ENCODE results near the gene NR1D2.

The NR1D2 gene

GRCh38 chr3:23928524-23928923 is 16.6 kb upstream of the NR1D2 start:
- POLR2A ChIA-PET = interaction anchor here (2.5 kb wide), 1 partner anchor 11 kb away, joined by 18 read pairs; the partner anchor contains the start of genes NKIRAS1 and RPL15
- CTCF ChIA-PET = interaction anchor here (1.3 kb wide), 1 partner anchor 40 kb away, joined by 3 read pairs; no protein-coding TSS in a partner anchor
- TF ChIP-seq NFRKB (IDR thresholded peaks at IDR 0.05) = no peak
- no peak for TF ChIP-seq SUZ12 (IDR thresholded peaks at IDR 0.05)
- 0 out of 2 replicates have a peak, but pooled peaks have one; percentile 20 for TF ChIP-seq ZNF384 (IDR thresholded peaks at IDR 0.05)
- TF ChIP-seq TARDBP (IDR thresholded peaks at IDR 0.05) = no peak
- TF ChIP-seq SP1 (IDR thresholded peaks at IDR 0.05) = no peak
- DNase-seq (ENCODE audit: extremely low spot score) = no peak

- CTCF ChIA-PET = no interaction called here
- DNase-seq (ENCODE audit: extremely low spot score) = no peak
- POLR2A ChIA-PET = interaction anchor here (6.3 kb wide), 1 partner anchor 14 kb away, joined by 34 read pairs; the partner anchor contains the start of genes NKIRAS1 and RPL15
- no peak for TF ChIP-seq PKNOX1 (IDR thresholded peaks at IDR 0.05)
- no peak for TF ChIP-seq BHLHE40 (IDR thresholded peaks at IDR 0.05; ENCODE audit: borderline replicate concordance)
- no peak for TF ChIP-seq HDGF (IDR thresholded peaks at IDR 0.05; ENCODE audit: borderline replicate concordance)
- no peak for TF ChIP-seq SP1 (IDR thresholded peaks at IDR 0.05)
- no peak for TF ChIP-seq FOXM1 (IDR thresholded peaks at IDR 0.05; ENCODE audit: borderline replicate concordance)
Observed at GRCh38 chr3:23931597-23931996, 13.5 kb upstream of the NR1D2 start.

GRCh38 chr3:23932571-23932970 is 12.5 kb upstream of the NR1D2 start:
- ChIA-PET CTCF (no interaction called here), POLR2A (interaction anchor here (6.3 kb wide), 1 partner anchor 15 kb away, joined by 34 read pairs; the partner anchor contains the start of genes NKIRAS1 and RPL15)
- no peak for TF ChIP-seq LEF1 (IDR thresholded peaks at IDR 0.05; ENCODE audit: borderline replicate concordance)
- no peak for TF ChIP-seq TARDBP (IDR thresholded peaks at IDR 0.05)
- TF ChIP-seq PKNOX1 (IDR thresholded peaks at IDR 0.05) = no peak
- TF ChIP-seq CTBP1 (IDR thresholded peaks at IDR 0.05; ENCODE audit: borderline replicate concordance) = no peak
- TF ChIP-seq ZNF384 (IDR thresholded peaks at IDR 0.05) = no peak
- no peak for TF ChIP-seq FOXM1 (IDR thresholded peaks at IDR 0.05; ENCODE audit: borderline replicate concordance)
- TF ChIP-seq HDGF (IDR thresholded peaks at IDR 0.05; ENCODE audit: borderline replicate concordance) = no peak
- TF ChIP-seq SP1 (IDR thresholded peaks at IDR 0.05) = no peak
- no peak for TF ChIP-seq L3MBTL2 (conservative IDR thresholded peaks at IDR 0.05)
- no peak for TF ChIP-seq ARNT (IDR thresholded peaks at IDR 0.05)
- TF ChIP-seq FOXA1 (IDR thresholded peaks at IDR 0.05) = no peak
- TF ChIP-seq FOXK2 (IDR thresholded peaks at IDR 0.05) = no peak
- TF ChIP-seq SUZ12 (IDR thresholded peaks at IDR 0.05) = no peak
- DNase-seq (ENCODE audit: extremely low spot score) = no peak

GRCh38 chr3:23934253-23934652 is 10.8 kb upstream of the NR1D2 start:
- TF ChIP-seq SP1 (IDR thresholded peaks at IDR 0.05) (no peak), ELF4 (IDR thresholded peaks at IDR 0.05) (no peak), PKNOX1 (IDR thresholded peaks at IDR 0.05) (no peak)
- ChIA-PET POLR2A (interaction anchor here (6.3 kb wide), 1 partner anchor 17 kb away, joined by 34 read pairs; the partner anchor contains the start of genes NKIRAS1 and RPL15), CTCF (no interaction called here)
- DNase-seq (ENCODE audit: extremely low spot score) = no peak

GRCh38 chr3:23937296-23937695 is 7.8 kb upstream of the NR1D2 start:
- TF ChIP-seq ELF4 (IDR thresholded peaks at IDR 0.05) = no peak
- TF ChIP-seq FOXA1 (IDR thresholded peaks at IDR 0.05) = no peak
- TF ChIP-seq BHLHE40 (IDR thresholded peaks at IDR 0.05; ENCODE audit: borderline replicate concordance) = no peak
- no peak for TF ChIP-seq FOXK2 (IDR thresholded peaks at IDR 0.05)
- ChIA-PET CTCF (no interaction called here), POLR2A (interaction anchor here (2.0 to 2.1 kb wide), 2 partner anchors 20 to 21 kb away, joined by 12 to 13 read pairs; partner anchors contain the start of genes NKIRAS1 and RPL15)
- DNase-seq (ENCODE audit: extremely low spot score) = no peak

- no peak for DNase-seq (ENCODE audit: extremely low spot score)
- ChIA-PET POLR2A (interaction anchor here (2.0 kb wide), 1 partner anchor 22 kb away, joined by 13 read pairs; the partner anchor contains the start of genes NKIRAS1 and RPL15), CTCF (no interaction called here)
- TF ChIP-seq SP1 (IDR thresholded peaks at IDR 0.05) = no peak
- TF ChIP-seq L3MBTL2 (conservative IDR thresholded peaks at IDR 0.05) = no peak
- TF ChIP-seq TARDBP (IDR thresholded peaks at IDR 0.05) = no peak
- no peak for TF ChIP-seq SUZ12 (IDR thresholded peaks at IDR 0.05)
- no peak for TF ChIP-seq LEF1 (IDR thresholded peaks at IDR 0.05; ENCODE audit: borderline replicate concordance)
- TF ChIP-seq FOXM1 (IDR thresholded peaks at IDR 0.05; ENCODE audit: borderline replicate concordance) = no peak
- no peak for TF ChIP-seq PKNOX1 (IDR thresholded peaks at IDR 0.05)
- no peak for TF ChIP-seq ELF4 (IDR thresholded peaks at IDR 0.05)
Observed at GRCh38 chr3:23938688-23939087, 6.4 kb upstream of the NR1D2 start.

- DNase-seq (ENCODE audit: extremely low spot score) = no peak
- no peak for TF ChIP-seq FOXK2 (IDR thresholded peaks at IDR 0.05)
- peak; percentile 27; the same call in 1 of the 2 replicates for TF ChIP-seq PKNOX1 (IDR thresholded peaks at IDR 0.05)
- ChIA-PET POLR2A (interaction anchor here (5.5 kb wide), 1 partner anchor 23 kb away, joined by 62 read pairs; the partner anchor contains the start of genes NKIRAS1 and RPL15), CTCF (interaction anchor here (1.1 kb wide), 1 partner anchor 52 kb away, joined by 4 read pairs; no protein-coding TSS in a partner anchor)
Observed at GRCh38 chr3:23940775-23941174, 4.3 kb upstream of the NR1D2 start.
